ENCODE measurements around the gene KCTD2.

KCTD2 gene

GRCh38 chr17:75088465-75089417 is 41.7 kb downstream of the KCTD2 start:
- no peak for DNase-seq (ENCODE audit: extremely low spot score)
- ChIA-PET POLR2A (interaction anchor here (1.0 to 2.5 kb wide), 6 partner anchors 10 to 76 kb away, joined by 3 to 10 read pairs (median 5); partner anchors contain the start of genes ARMC7 and MRPL58), CTCF (interaction anchor here (0.7 to 1.8 kb wide), 3 partner anchors 17 to 138 kb away, joined by 3 to 7 read pairs (median 4); no protein-coding TSS in a partner anchor)
- TF ChIP-seq LEF1 (IDR thresholded peaks at IDR 0.05; ENCODE audit: borderline replicate concordance) (no peak), BHLHE40 (IDR thresholded peaks at IDR 0.05; ENCODE audit: borderline replicate concordance) (no peak), CTBP1 (IDR thresholded peaks at IDR 0.05; ENCODE audit: borderline replicate concordance) (no peak), L3MBTL2 (conservative IDR thresholded peaks at IDR 0.05) (no peak), ZNF384 (IDR thresholded peaks at IDR 0.05) (no peak), TARDBP (IDR thresholded peaks at IDR 0.05) (no peak), SUZ12 (IDR thresholded peaks at IDR 0.05) (no peak), ELF4 (IDR thresholded peaks at IDR 0.05) (no peak), HDGF (IDR thresholded peaks at IDR 0.05; ENCODE audit: borderline replicate concordance) (no peak), PKNOX1 (IDR thresholded peaks at IDR 0.05) (no peak), ARNT (IDR thresholded peaks at IDR 0.05) (no peak)

GRCh38 chr17:75090871-75091854 is 44.1 kb downstream of the KCTD2 start:
- ChIA-PET CTCF (interaction anchor here (1.3 kb wide), 1 partner anchor 23 kb away, joined by 5 read pairs; no protein-coding TSS in a partner anchor), POLR2A (interaction anchor here (0.7 to 1.6 kb wide), 5 partner anchors 9 to 78 kb away, joined by 3 to 10 read pairs (median 4); partner anchors contain the start of genes ARMC7 and MRPL58)
- TF ChIP-seq LEF1 (IDR thresholded peaks at IDR 0.05; ENCODE audit: borderline replicate concordance) (no peak), BHLHE40 (IDR thresholded peaks at IDR 0.05; ENCODE audit: borderline replicate concordance) (no peak), FOXK2 (IDR thresholded peaks at IDR 0.05) (no peak), SP1 (IDR thresholded peaks at IDR 0.05) (no peak), NFRKB (IDR thresholded peaks at IDR 0.05) (no peak), TARDBP (IDR thresholded peaks at IDR 0.05) (no peak), SUZ12 (IDR thresholded peaks at IDR 0.05) (no peak)
- DNase-seq (ENCODE audit: extremely low spot score) = no peak

GRCh38 chr17:75091855-75092327 is 44.9 kb downstream of the KCTD2 start:
- ChIA-PET CTCF (no interaction called here), POLR2A (interaction anchor here (0.8 to 1.6 kb wide), 3 partner anchors 13 to 79 kb away, joined by 3 to 10 read pairs (median 5); partner anchors contain the start of genes ARMC7 and MRPL58)
- no peak for DNase-seq (ENCODE audit: extremely low spot score)
- no peak for TF ChIP-seq ZNF384 (IDR thresholded peaks at IDR 0.05)
- no peak for TF ChIP-seq BHLHE40 (IDR thresholded peaks at IDR 0.05; ENCODE audit: borderline replicate concordance)
- TF ChIP-seq HDGF (IDR thresholded peaks at IDR 0.05; ENCODE audit: borderline replicate concordance) = no peak
- no peak for TF ChIP-seq FOXA1 (IDR thresholded peaks at IDR 0.05)
- no peak for TF ChIP-seq NFRKB (IDR thresholded peaks at IDR 0.05)
- TF ChIP-seq FOXM1 (IDR thresholded peaks at IDR 0.05; ENCODE audit: borderline replicate concordance) = no peak
- TF ChIP-seq ELF4 (IDR thresholded peaks at IDR 0.05) = no peak
- TF ChIP-seq TARDBP (IDR thresholded peaks at IDR 0.05) = no peak
- TF ChIP-seq L3MBTL2 (conservative IDR thresholded peaks at IDR 0.05) = no peak
- no peak for TF ChIP-seq PKNOX1 (IDR thresholded peaks at IDR 0.05)
- TF ChIP-seq ARNT (IDR thresholded peaks at IDR 0.05) = no peak
- TF ChIP-seq SUZ12 (IDR thresholded peaks at IDR 0.05) = no peak
- TF ChIP-seq FOXK2 (IDR thresholded peaks at IDR 0.05) = no peak
- no peak for TF ChIP-seq CTBP1 (IDR thresholded peaks at IDR 0.05; ENCODE audit: borderline replicate concordance)
- TF ChIP-seq LEF1 (IDR thresholded peaks at IDR 0.05; ENCODE audit: borderline replicate concordance) = no peak
- no peak for TF ChIP-seq SP1 (IDR thresholded peaks at IDR 0.05)

GRCh38 chr17:75093548-75094158 is 46.6 kb downstream of the KCTD2 start:
- CTCF ChIA-PET = interaction anchor here (1.6 kb wide), 1 partner anchor 12 kb away, joined by 5 read pairs; no protein-coding TSS in a partner anchor

GRCh38 chr17:75094871-75095399 is 47.9 kb downstream of the KCTD2 start:
- DNase-seq (ENCODE audit: extremely low spot score) = no peak
- TF ChIP-seq FOXK2 (IDR thresholded peaks at IDR 0.05) (no peak), SP1 (IDR thresholded peaks at IDR 0.05) (no peak), BHLHE40 (IDR thresholded peaks at IDR 0.05; ENCODE audit: borderline replicate concordance) (no peak), ZNF384 (IDR thresholded peaks at IDR 0.05) (no peak), TARDBP (IDR thresholded peaks at IDR 0.05) (no peak), ARNT (IDR thresholded peaks at IDR 0.05) (no peak)
- ChIA-PET CTCF (interaction anchor here (2.9 kb wide), 1 partner anchor 11 kb away, joined by 21 read pairs; no protein-coding TSS in a partner anchor), POLR2A (interaction anchor here (1.4 to 1.6 kb wide), 3 partner anchors 11 to 60 kb away, joined by 3 to 8 read pairs (median 6); partner anchors contain the start of gene ARMC7)

More at GRCh38 chr17:75093548-75094158, 46.6 kb downstream of the KCTD2 start:
- TF ChIP-seq LEF1 (IDR thresholded peaks at IDR 0.05; ENCODE audit: borderline replicate concordance) = no peak
- TF ChIP-seq ELF4 (IDR thresholded peaks at IDR 0.05) = no peak
- POLR2A ChIA-PET = no interaction called here
- no peak for DNase-seq (ENCODE audit: extremely low spot score)

Data from HEK293T (cell line).